HepG2 (cell line): ENCODE measurements around the gene MOGAT3. TPM values are rescaled to one million over a fixed set of nuclear protein-coding genes. Genes with fewer than 3 reads are reported as not detected.
A peak's percentile ranks its signal among the peaks of the same experiment; 100 is the strongest.

ENCODE experiments used
- ATAC-seq: fragments of 200-7000 bp; cut with Tn5 transposase; 3 replicates; pipeline ENCODE4 v1.9.1; 2020; ENCODE audit warnings: mild to moderate bottlenecking, moderate library complexity
- BruUV-seq: library from RNA; stranded (reverse); fragments of 400-500 nt; replicated peaks from 2 replicates; lab custom pipeline; 2021; lab: Mats Ljungman, UMichigan
- CTCF ChIA-PET: fragments of 300-600 bp; formaldehyde crosslinking; extraction: SDS; loops from one replicate; lab custom pipeline; 2021; ENCODE audit warnings: low total read pairs, inconsistent platforms, low intra/inter-chr PET ratio; lab: Yijun Ruan, JAX
- POLR2A ChIA-PET: fragments of 350-600 bp; sonication (Branson Sonifier 250); formaldehyde crosslinking; loops from one replicate; lab custom pipeline; 2020; ENCODE audit warnings: antibody characterized with exemption, inconsistent platforms; lab: Yijun Ruan, JAX
- DNase-seq: peaks from one replicate; pipeline ENCODE4 v3.0.0-alpha.2; 2015; ENCODE audit warnings: low spot score
- FAIRE-seq: peaks from 3 replicates; lab custom pipeline; 2011; peaks lifted over from hg19 to GRCh38; lab: Jason Lieb, UNC
- H2AFZ ChIP-seq: one replicate; pipeline ENCODE4 v1.6.1; 2011; ENCODE audit warnings: low read length, inconsistent platforms
- H3K27ac ChIP-seq: fragments of 300-600 bp; 3 replicates; pipeline ENCODE4 v1.8.0; 2011; ENCODE audit warnings: mixed run types, mild to moderate bottlenecking, mixed read lengths, low read length, inconsistent platforms; ENCODE audit not compliant: insufficient read depth; ENCODE audit errors: extremely low read length
- H3K27me3 ChIP-seq, 2 experiments: fragments of 200-600 bp in 1 of 2; 2 replicates in 1 of 2; 3 replicates in 1 of 2; pipeline versions ENCODE4 v1.6.0 to v1.8.0; 2011; ENCODE audit warnings: low read length in 2 of 2, mild to moderate bottlenecking in 2 of 2, moderate library complexity in 2 of 2, inconsistent platforms in 1 of 2; ENCODE audit not compliant: insufficient read depth in 2 of 2, control insufficient read depth in 1 of 2
- H3K36me3 ChIP-seq, 2 experiments: fragments of 200-600 bp in 1 of 2; replicated peaks in 1 of 2; 2 replicates in 1 of 2; 3 replicates in 1 of 2; pipeline versions ENCODE4 v1.5.1 to v1.8.0; 2011; ENCODE audit warnings: low read length in 2 of 2, inconsistent platforms in 1 of 2; ENCODE audit not compliant: insufficient read depth in 2 of 2, control insufficient read depth in 1 of 2
- H3K4me1 ChIP-seq: 2 replicates; pipeline ENCODE4 v1.5.1; 2012; ENCODE audit warnings: low read length, inconsistent platforms; ENCODE audit not compliant: insufficient read depth
- H3K4me2 ChIP-seq: 2 replicates; pipeline ENCODE4 v1.6.0; 2011; ENCODE audit warnings: low read depth, low read length, inconsistent platforms
- H3K4me3 ChIP-seq, 3 experiments: fragments of 200-600 bp in 1 of 3; sonication (generic), shearing (Covaris generic) in 1 of 3; replicated peaks in 1 of 3; 2 replicates each; pipeline ENCODE4 v1.5.1; 2011 to 2016; ENCODE audit warnings: low read length in 3 of 3, inconsistent platforms in 2 of 3, low read depth in 2 of 3, mild to moderate bottlenecking in 2 of 3, control low read depth in 1 of 3, mixed read lengths in 1 of 3; ENCODE audit not compliant: insufficient read depth in 1 of 3
- H3K79me2 ChIP-seq: one replicate; pipeline ENCODE4 v1.6.1; 2011; ENCODE audit warnings: low read length, inconsistent platforms; ENCODE audit not compliant: insufficient read depth
- H3K9ac ChIP-seq: 2 replicates; pipeline ENCODE4 v1.6.0; 2011; ENCODE audit warnings: mild to moderate bottlenecking, low read depth, low read length, inconsistent platforms; ENCODE audit not compliant: insufficient read depth
- H3K9me3 ChIP-seq: 2 replicates; pipeline ENCODE4 v1.5.1; 2012; ENCODE audit warnings: mild to moderate bottlenecking, low read length
- H4K20me1 ChIP-seq: 2 replicates; pipeline ENCODE4 v1.6.0; 2011; ENCODE audit warnings: inconsistent platforms, mild to moderate bottlenecking, low read length, moderate library complexity; ENCODE audit not compliant: insufficient read depth
- FOXC1 ChIP-seq: sonication (generic); formaldehyde crosslinking; IDR thresholded peaks from 2 replicates; pipeline ENCODE4 v1.8.0; 2022; ENCODE audit warnings: mild to moderate bottlenecking, missing genetic modification reagents, borderline replicate concordance
- FOXP4 ChIP-seq: sonication (generic); formaldehyde crosslinking; IDR thresholded peaks from 2 replicates; pipeline ENCODE4 v1.4.0; 2020; ENCODE audit warnings: missing genetic modification reagents
- HOXA7 ChIP-seq: sonication (generic); formaldehyde crosslinking; IDR thresholded peaks from 2 replicates; pipeline ENCODE4 v1.8.1; 2022; ENCODE audit warnings: mild to moderate bottlenecking, missing genetic modification reagents, moderate library complexity
- PLRG1 ChIP-seq: fragments of 450-650 bp; conservative IDR thresholded peaks from 2 replicates; pipeline ENCODE4 v1.6.1; 2016
- ZNF124 ChIP-seq: sonication (generic); formaldehyde crosslinking; IDR thresholded peaks from 2 replicates; pipeline ENCODE4 v1.4.0; 2020; ENCODE audit warnings: missing genetic modification reagents
- ZNF251 ChIP-seq: sonication (generic); formaldehyde crosslinking; IDR thresholded peaks from 2 replicates; pipeline ENCODE4 v1.9.0; 2021; ENCODE audit warnings: mild to moderate bottlenecking, missing genetic modification reagents
- ZNF264 ChIP-seq: sonication (generic); formaldehyde crosslinking; IDR thresholded peaks from 2 replicates; pipeline ENCODE4 v1.4.0; 2020; ENCODE audit warnings: missing genetic modification reagents
- ZNF432 ChIP-seq: sonication (generic); formaldehyde crosslinking; IDR thresholded peaks from 2 replicates; pipeline ENCODE4 v1.5.0; 2020; ENCODE audit warnings: missing genetic modification reagents, mild to moderate bottlenecking, borderline replicate concordance
- WGBS: methylation state at CpG from one replicate; pipeline ENCODE4 v1.1.6; 2017; ENCODE audit warnings: low lambda C conversion rate; 5-methylcytosine and 5-hydroxymethylcytosine counted together
- in situ Hi-C: cut with HindIII; loops from 2 replicates; pipeline ENCODE4 v1.10.0; 2017; ENCODE audit warnings: low pct_unique_long_range_greater_than_20kb; ENCODE audit not compliant: extremely low pct_ligation_motif_present
- intact Hi-C: fragments of 100-400 bp; cut with micrococcal nuclease; formaldehyde crosslinking; loops from one replicate; pipeline ENCODE4 v1.10.0; 2022; ENCODE audit not compliant: unreplicated experiment
- polyA plus RNA-seq, 8 experiments: library from polyadenylated mRNA; depleted of rRNA in 3 of 8; stranded (reverse) in 7 of 8; unstranded in 1 of 8; fragments of >200 nt; fragmentation: Illumina TruSeq in 4 of 8; extraction: Trizol in 4 of 8; gene quantifications; 2 replicates each; pipeline versions ENCODE4 v1.2.1 to v1.2.3, GENCODE V29; 2011 to 2016; ENCODE audit warnings: low read depth in 4 of 8, missing spikeins in 1 of 8, mixed read lengths in 1 of 8; ENCODE audit not compliant: insufficient read depth in 1 of 8
- total RNA-seq, 5 experiments: library from RNA; depleted of rRNA; stranded (reverse); fragments of >200 nt; fragmentation: Illumina TruSeq; extraction: Trizol; gene quantifications; 2 replicates each; pipeline ENCODE4 v1.2.3, GENCODE V29; 2016; ENCODE audit warnings: low read depth in 1 of 5
- TF ChIP-seq, protein P1 (sequence below): sonication (generic); formaldehyde crosslinking; IDR thresholded peaks from 2 replicates; pipeline ENCODE4 v1.5.1; 2020; ENCODE audit warnings: mild to moderate bottlenecking, missing genetic modification reagents, moderate library complexity
- TF ChIP-seq, protein P2 (sequence below): sonication (generic); formaldehyde crosslinking; IDR thresholded peaks from 2 replicates; pipeline ENCODE4 v1.5.0; 2020; ENCODE audit warnings: mild to moderate bottlenecking, missing genetic modification reagents

MOGAT3 gene
- total and polyA plus RNA-seq, 2 of the 13 experiments (the other 11 are each of a cell fraction or from before 2014, with no cell fraction given), result 22.5 to 30.5 TPM

DNA sequence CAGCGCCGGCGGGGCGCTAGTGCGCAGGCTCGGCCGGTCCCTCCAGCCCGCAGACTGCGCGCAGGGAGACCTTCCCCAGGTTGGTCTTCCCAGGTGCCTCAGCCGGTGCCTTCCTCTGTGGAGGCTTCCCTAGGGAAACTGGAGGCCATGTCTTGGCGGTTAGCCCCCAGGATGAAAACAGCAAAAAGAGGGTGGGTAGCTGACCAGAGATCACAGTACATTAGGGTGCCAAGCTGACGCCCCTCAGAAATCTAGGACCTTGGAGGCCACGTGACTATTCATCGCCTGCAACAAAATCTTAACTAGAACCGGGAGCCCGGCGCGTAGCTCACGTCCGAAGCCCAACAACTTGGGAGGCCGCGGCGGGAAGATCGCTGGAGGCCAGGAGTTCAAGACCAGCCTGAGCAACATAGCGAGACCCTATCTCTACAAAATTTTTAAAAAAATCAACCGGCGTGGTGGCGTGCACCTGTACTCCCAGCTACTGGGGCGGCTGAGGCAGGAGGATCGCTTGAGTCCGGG lies 44.4 kb upstream of the MOGAT3 start (continued):
- TF ChIP-seq, protein P1, sequence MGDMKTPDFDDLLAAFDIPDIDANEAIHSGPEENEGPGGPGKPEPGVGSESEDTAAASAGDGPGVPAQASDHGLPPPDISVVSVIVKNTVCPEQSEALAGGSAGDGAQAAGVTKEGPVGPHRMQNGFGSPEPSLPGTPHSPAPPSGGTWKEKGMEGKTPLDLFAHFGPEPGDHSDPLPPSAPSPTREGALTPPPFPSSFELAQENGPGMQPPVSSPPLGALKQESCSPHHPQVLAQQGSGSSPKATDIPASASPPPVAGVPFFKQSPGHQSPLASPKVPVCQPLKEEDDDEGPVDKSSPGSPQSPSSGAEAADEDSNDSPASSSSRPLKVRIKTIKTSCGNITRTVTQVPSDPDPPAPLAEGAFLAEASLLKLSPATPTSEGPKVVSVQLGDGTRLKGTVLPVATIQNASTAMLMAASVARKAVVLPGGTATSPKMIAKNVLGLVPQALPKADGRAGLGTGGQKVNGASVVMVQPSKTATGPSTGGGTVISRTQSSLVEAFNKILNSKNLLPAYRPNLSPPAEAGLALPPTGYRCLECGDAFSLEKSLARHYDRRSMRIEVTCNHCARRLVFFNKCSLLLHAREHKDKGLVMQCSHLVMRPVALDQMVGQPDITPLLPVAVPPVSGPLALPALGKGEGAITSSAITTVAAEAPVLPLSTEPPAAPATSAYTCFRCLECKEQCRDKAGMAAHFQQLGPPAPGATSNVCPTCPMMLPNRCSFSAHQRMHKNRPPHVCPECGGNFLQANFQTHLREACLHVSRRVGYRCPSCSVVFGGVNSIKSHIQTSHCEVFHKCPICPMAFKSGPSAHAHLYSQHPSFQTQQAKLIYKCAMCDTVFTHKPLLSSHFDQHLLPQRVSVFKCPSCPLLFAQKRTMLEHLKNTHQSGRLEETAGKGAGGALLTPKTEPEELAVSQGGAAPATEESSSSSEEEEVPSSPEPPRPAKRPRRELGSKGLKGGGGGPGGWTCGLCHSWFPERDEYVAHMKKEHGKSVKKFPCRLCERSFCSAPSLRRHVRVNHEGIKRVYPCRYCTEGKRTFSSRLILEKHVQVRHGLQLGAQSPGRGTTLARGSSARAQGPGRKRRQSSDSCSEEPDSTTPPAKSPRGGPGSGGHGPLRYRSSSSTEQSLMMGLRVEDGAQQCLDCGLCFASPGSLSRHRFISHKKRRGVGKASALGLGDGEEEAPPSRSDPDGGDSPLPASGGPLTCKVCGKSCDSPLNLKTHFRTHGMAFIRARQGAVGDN (CRISPR knock-in tag), result 0 out of 2 replicates have a peak, but pooled peaks have one; percentile 10
- TF ChIP-seq ZNF251 (CRISPR knock-in tag), result no peak
- TF ChIP-seq FOXC1, result no peak
- TF ChIP-seq HOXA7 (CRISPR knock-in tag), result no peak
- TF ChIP-seq ZNF432 (CRISPR knock-in tag), result no peak

GRCh38 chr7:101244375-101245146 lies 43.7 kb upstream of the MOGAT3 start, which contains the start of gene FIS1:
Gene FIS1 (minus strand): TSS chr7:101245081. CDS start chr7:101245004, 77 bp downstream.
- no TSS peak for BruUV-seq
- H3K27ac ChIP-seq, result peak within 1 kb of the TSS; percentile 76
- ChIA-PET CTCF (interaction anchor here (0.8 to 2.3 kb wide), 4 partner anchors 10 to 100 kb away, joined by 3 to 11 read pairs (median 4); partner anchors contain the start of gene PLOD3), POLR2A (interaction anchor here (1.0 to 3.7 kb wide), 12 partner anchors 9 to 369 kb away, joined by 3 to 71 read pairs (median 6); partner anchors contain the start of genes MOGAT3, PLOD3, SRRT and UFSP1)
- peak within 1 kb of the TSS; percentile 83 for H3K9ac ChIP-seq
- H3K9me3 ChIP-seq, result no peaks in the 10 kb centered on the region
- peak within 1 kb of the TSS; percentile 79 to 90 (median 82) for H3K4me3 ChIP-seq
- in situ Hi-C loops (no loop called here), intact Hi-C loops (loop anchor here (1.0 to 2.0 kb wide), 2 partner anchors 26 to 102 kb away; partner anchors contain the start of gene ZNHIT1)
- no peak within 1 kb of the TSS for H2AFZ ChIP-seq
- ATAC-seq, result peak; percentile 96
- FAIRE-seq, result peak; percentile 83
- H3K4me2 ChIP-seq, result peak within 1 kb of the TSS; percentile 90
- H3K36me3 ChIP-seq, result peaks cover 10 to 22% of the 10 kb centered on the region in 2 experiments; a peak in 4 of 5 replicates
- H3K4me1 ChIP-seq, result peaks cover 32% of the 10 kb centered on the region
- WGBS, result 0% methylated on average over 6 of the region's 45 CpGs
- no peaks in the 10 kb centered on the region for H3K27me3 ChIP-seq
- peaks cover 25% of the 10 kb centered on the region for H3K79me2 ChIP-seq
- H4K20me1 ChIP-seq, result no peaks in the 10 kb centered on the region
- DNase-seq, result peak; percentile 81
- TF ChIP-seq PLRG1, result no peak
- TF ChIP-seq ZNF264 (CRISPR knock-in tag), result peak; percentile 62
- peak; percentile 16; the same call in 1 of the 2 replicates for TF ChIP-seq FOXP4 (CRISPR knock-in tag)
- TF ChIP-seq ZNF124 (CRISPR knock-in tag), result peak; percentile 46; the same call in 1 of the 2 replicates
- TF ChIP-seq, protein P2, sequence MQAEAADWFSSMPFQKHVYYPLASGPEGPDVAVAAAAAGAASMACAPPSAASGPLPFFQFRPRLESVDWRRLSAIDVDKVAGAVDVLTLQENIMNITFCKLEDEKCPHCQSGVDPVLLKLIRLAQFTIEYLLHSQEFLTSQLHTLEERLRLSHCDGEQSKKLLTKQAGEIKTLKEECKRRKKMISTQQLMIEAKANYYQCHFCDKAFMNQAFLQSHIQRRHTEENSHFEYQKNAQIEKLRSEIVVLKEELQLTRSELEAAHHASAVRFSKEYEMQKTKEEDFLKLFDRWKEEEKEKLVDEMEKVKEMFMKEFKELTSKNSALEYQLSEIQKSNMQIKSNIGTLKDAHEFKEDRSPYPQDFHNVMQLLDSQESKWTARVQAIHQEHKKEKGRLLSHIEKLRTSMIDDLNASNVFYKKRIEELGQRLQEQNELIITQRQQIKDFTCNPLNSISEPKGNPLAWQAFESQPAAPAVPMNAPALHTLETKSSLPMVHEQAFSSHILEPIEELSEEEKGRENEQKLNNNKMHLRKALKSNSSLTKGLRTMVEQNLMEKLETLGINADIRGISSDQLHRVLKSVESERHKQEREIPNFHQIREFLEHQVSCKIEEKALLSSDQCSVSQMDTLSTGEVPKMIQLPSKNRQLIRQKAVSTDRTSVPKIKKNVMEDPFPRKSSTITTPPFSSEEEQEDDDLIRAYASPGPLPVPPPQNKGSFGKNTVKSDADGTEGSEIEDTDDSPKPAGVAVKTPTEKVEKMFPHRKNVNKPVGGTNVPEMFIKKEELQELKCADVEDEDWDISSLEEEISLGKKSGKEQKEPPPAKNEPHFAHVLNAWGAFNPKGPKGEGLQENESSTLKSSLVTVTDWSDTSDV (CRISPR knock-in tag), result 0 out of 2 replicates have a peak, but pooled peaks have one; percentile 44
